Measurements from ENCODE around the gene SLC27A5. TPM values are rescaled to one million over a fixed set of nuclear protein-coding genes. Genes with fewer than 3 reads are reported as not detected.
A peak's percentile ranks its signal among the peaks of the same experiment; 100 is the strongest.

Gene SLC27A5
- total and polyA plus RNA-seq, 2 of the 4 experiments (the other 2 are of a cell fraction) = 7.7 to 11.2 TPM

- dilution Hi-C loops (cut with HindIII; ENCODE audit: low sequenced_read_pairs, unreplicated experiment) (no loop called here), in situ Hi-C loops (cut with MboI; ENCODE audit: low sequenced_read_pairs) (no loop called here), intact Hi-C loops (cut with micrococcal nuclease) (no loop called here)
- H4K5ac ChIP-seq (ENCODE audit: low read depth, low read length) = no peak overlapping the region
- H3K9ac ChIP-seq (ENCODE audit: low read depth, low read length) = no peak overlapping the region
- 0 out of 2 replicates have a peak, but pooled peaks cover 2% of the 10 kb centered on the region for H3K27me3 ChIP-seq (ENCODE audit: control insufficient read depth, insufficient read depth, low read length)
- H4K8ac ChIP-seq (ENCODE audit: low read depth in 2 of 2, low read length in 2 of 2) = peak overlapping the region in 1 of 2 experiments; percentile 37; a peak in 1 of 4 replicates
- 0 out of 2 replicates have a peak overlapping the region, but pooled peaks have one; percentile 5 for H2AK5ac ChIP-seq (ENCODE audit: low read depth, low read length)
- no peak overlapping the region for H3K56ac ChIP-seq (ENCODE audit: extremely low read depth, insufficient read depth, low read length)
- no peak overlapping the region for H2AK9ac ChIP-seq (replicated peaks; ENCODE audit: low read depth, low read length, poor library complexity)
- no peak overlapping the region for H2BK15ac ChIP-seq (ENCODE audit: low read depth, low read length)
- no peak for TF ChIP-seq CHD1 (IDR thresholded peaks at IDR 0.05; ENCODE audit: low read depth, low read length)
- no peak for TF ChIP-seq NFE2L2 (IDR thresholded peaks at IDR 0.05; ENCODE audit: low read depth, low read length)
- TF ChIP-seq FOS (IDR thresholded peaks at IDR 0.05; ENCODE audit: low read depth, low read length) = no peak
- TF ChIP-seq RFX5 (IDR thresholded peaks at IDR 0.05; ENCODE audit: low read depth, low read length) = no peak
- TF ChIP-seq, protein P1, sequence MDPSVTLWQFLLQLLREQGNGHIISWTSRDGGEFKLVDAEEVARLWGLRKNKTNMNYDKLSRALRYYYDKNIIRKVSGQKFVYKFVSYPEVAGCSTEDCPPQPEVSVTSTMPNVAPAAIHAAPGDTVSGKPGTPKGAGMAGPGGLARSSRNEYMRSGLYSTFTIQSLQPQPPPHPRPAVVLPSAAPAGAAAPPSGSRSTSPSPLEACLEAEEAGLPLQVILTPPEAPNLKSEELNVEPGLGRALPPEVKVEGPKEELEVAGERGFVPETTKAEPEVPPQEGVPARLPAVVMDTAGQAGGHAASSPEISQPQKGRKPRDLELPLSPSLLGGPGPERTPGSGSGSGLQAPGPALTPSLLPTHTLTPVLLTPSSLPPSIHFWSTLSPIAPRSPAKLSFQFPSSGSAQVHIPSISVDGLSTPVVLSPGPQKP (IDR thresholded peaks at IDR 0.05; ENCODE audit: borderline replicate concordance, low read depth, low read length) = no peak
- TF ChIP-seq MXI1 (IDR thresholded peaks at IDR 0.05; ENCODE audit: borderline replicate concordance, low read depth, low read length) = no peak
- TF ChIP-seq POLR2A (IDR thresholded peaks at IDR 0.05; ENCODE audit: low read depth, low read length) = no peak
- TF ChIP-seq, protein P2, sequence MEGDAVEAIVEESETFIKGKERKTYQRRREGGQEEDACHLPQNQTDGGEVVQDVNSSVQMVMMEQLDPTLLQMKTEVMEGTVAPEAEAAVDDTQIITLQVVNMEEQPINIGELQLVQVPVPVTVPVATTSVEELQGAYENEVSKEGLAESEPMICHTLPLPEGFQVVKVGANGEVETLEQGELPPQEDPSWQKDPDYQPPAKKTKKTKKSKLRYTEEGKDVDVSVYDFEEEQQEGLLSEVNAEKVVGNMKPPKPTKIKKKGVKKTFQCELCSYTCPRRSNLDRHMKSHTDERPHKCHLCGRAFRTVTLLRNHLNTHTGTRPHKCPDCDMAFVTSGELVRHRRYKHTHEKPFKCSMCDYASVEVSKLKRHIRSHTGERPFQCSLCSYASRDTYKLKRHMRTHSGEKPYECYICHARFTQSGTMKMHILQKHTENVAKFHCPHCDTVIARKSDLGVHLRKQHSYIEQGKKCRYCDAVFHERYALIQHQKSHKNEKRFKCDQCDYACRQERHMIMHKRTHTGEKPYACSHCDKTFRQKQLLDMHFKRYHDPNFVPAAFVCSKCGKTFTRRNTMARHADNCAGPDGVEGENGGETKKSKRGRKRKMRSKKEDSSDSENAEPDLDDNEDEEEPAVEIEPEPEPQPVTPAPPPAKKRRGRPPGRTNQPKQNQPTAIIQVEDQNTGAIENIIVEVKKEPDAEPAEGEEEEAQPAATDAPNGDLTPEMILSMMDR (conservative IDR thresholded peaks at IDR 0.05; ENCODE audit: low read depth, low read length) = no peak
- no peak for TF ChIP-seq RAD21 (IDR thresholded peaks at IDR 0.05; ENCODE audit: low read length)
- TF ChIP-seq RCOR1 (IDR thresholded peaks at IDR 0.05; ENCODE audit: insufficient replicate concordance, low read length) = no peak
- no peak for TF ChIP-seq USF2 (IDR thresholded peaks at IDR 0.05; ENCODE audit: low read depth, low read length)
- no peak for TF ChIP-seq MAFK (IDR thresholded peaks at IDR 0.05; ENCODE audit: low read depth, low read length)
- no peak for TF ChIP-seq CEBPB (IDR thresholded peaks at IDR 0.05; ENCODE audit: low read depth, low read length)
- TF ChIP-seq SMC3 (IDR thresholded peaks at IDR 0.05; ENCODE audit: low read depth, low read length) = no peak
- no peak for TF ChIP-seq MAZ (IDR thresholded peaks at IDR 0.05; ENCODE audit: borderline replicate concordance, low read depth, low read length)
- TF ChIP-seq BHLHE40 (IDR thresholded peaks at IDR 0.05; ENCODE audit: low read depth, low read length) = no peak
- ATAC-seq (ENCODE audit: low read depth) (no peak), DNase-seq (no peak)
- H3K4me1 ChIP-seq (ENCODE audit: control insufficient read depth, insufficient read depth, low read length) = no peaks in the 10 kb centered on the region
- H3K23ac ChIP-seq (ENCODE audit: low read depth, low read length) = peak overlapping the region; percentile 56
- peak overlapping the region; percentile 40 for H3K4me3 ChIP-seq (ENCODE audit: insufficient read depth, low read depth, low read length)
- H4K91ac ChIP-seq (ENCODE audit: insufficient read depth, low read depth, low read length) = no peak overlapping the region
- peak overlapping the region; percentile 79 for H3K4me2 ChIP-seq (ENCODE audit: low read depth, low read length)
- H2BK20ac ChIP-seq (ENCODE audit: low read depth, low read length) = no peak overlapping the region
- no peak overlapping the region for H3K4ac ChIP-seq (ENCODE audit: low read depth, low read length)
- peak overlapping the region; percentile 99 for H2AFZ ChIP-seq (replicated peaks; ENCODE audit: low read length, poor library complexity)
- no TSS peak for BruUV-seq (replicated peaks)
- H3K9me3 ChIP-seq (ENCODE audit: control insufficient read depth, insufficient read depth, low read length) = peaks cover 1% of the 10 kb centered on the region
- no peaks in the 10 kb centered on the region for H4K20me1 ChIP-seq (ENCODE audit: insufficient read depth, low read length)
- no peak overlapping the region for H3K27ac ChIP-seq (ENCODE audit: insufficient read depth, low read length)
- no peak overlapping the region for H3K18ac ChIP-seq (ENCODE audit: low read depth, low read length)
- no peak overlapping the region for H3K14ac ChIP-seq (replicated peaks; ENCODE audit: low read depth, low read length)
- peaks cover 8 to 13% of the 10 kb centered on the region in 2 experiments; a peak in 2 of 4 replicates for H3K79me1 ChIP-seq (ENCODE audit: low read depth in 1 of 2, low read length in 2 of 2)
- CTCF ChIA-PET = interaction anchor here (1.5 kb wide), 1 partner anchor 69 kb away, joined by 4 read pairs; the partner anchor contains the start of gene ZBTB45
- no peak overlapping the region for H2BK120ac ChIP-seq (ENCODE audit: low read depth, low read length)
- no peak overlapping the region for H2BK5ac ChIP-seq (ENCODE audit: low read depth, low read length, poor library complexity, severe bottlenecking)
- POLR2A ChIA-PET (ENCODE audit: unreplicated experiment) = no interaction called here
- 0% methylated on average over 1 of the region's 11 CpGs; no CpG with 5 or more reads in 1 of the 2 experiments for WGBS, 2 experiments (ENCODE audit: extremely low coverage in 2 of 2, insufficient read length in 1 of 2)
- H3K36me3 ChIP-seq (ENCODE audit: control insufficient read depth, insufficient read depth, low read length) = peaks cover 9% of the 10 kb centered on the region
- H3K9me1 ChIP-seq (ENCODE audit: insufficient read depth, low read length) = peaks cover 13% of the 10 kb centered on the region
Observed at GRCh38 chr19:58450856-58451357, 60.9 kb downstream of the SLC27A5 start.
